Liver (tissue), 3 donors: ENCODE data around the gene SEPTIN10.

ENCODE experiments used
- HNF4G ChIP-seq: IDR thresholded peaks from 2 replicates; pipeline ENCODE4 v1.6.1; 2016; ENCODE audit warnings: antibody characterized with exemption
- TF ChIP-seq, protein P1 (sequence below): fragments of 150-350 bp; IDR thresholded peaks from 2 replicates; pipeline ENCODE4 v1.5.1; 2017; ENCODE audit warnings: improper control_type of control experiment, low read depth, low read length; ENCODE audit not compliant: missing input control
- TF ChIP-seq, protein P2 (sequence below): IDR thresholded peaks from 2 replicates; pipeline ENCODE4 v1.6.1; 2016; ENCODE audit warnings: antibody characterized with exemption
- donor health status: healthy.
- donor health status: healthy.

DNA sequence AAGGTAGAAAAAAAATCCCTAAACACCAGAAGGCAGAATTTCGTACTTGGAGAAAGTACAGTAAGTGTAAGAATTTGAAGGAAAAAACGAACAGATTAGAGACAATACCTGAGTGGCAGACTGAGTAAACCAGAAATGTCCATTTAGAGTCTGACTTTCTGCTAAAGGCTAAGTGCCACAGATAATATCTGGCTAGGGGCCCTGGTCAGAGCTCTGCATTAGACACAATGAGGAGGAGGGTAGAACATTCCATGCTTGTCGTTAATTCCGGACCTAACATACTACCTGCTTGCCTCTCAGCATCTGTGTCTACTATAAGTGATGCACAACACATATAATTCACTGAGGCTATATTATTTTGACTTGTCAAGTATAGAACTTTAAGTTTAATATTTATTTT, 18.1 kb downstream of the SEPTIN10 start:
- TF ChIP-seq, protein P1, sequence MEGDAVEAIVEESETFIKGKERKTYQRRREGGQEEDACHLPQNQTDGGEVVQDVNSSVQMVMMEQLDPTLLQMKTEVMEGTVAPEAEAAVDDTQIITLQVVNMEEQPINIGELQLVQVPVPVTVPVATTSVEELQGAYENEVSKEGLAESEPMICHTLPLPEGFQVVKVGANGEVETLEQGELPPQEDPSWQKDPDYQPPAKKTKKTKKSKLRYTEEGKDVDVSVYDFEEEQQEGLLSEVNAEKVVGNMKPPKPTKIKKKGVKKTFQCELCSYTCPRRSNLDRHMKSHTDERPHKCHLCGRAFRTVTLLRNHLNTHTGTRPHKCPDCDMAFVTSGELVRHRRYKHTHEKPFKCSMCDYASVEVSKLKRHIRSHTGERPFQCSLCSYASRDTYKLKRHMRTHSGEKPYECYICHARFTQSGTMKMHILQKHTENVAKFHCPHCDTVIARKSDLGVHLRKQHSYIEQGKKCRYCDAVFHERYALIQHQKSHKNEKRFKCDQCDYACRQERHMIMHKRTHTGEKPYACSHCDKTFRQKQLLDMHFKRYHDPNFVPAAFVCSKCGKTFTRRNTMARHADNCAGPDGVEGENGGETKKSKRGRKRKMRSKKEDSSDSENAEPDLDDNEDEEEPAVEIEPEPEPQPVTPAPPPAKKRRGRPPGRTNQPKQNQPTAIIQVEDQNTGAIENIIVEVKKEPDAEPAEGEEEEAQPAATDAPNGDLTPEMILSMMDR: no peak
- TF ChIP-seq, protein P2, sequence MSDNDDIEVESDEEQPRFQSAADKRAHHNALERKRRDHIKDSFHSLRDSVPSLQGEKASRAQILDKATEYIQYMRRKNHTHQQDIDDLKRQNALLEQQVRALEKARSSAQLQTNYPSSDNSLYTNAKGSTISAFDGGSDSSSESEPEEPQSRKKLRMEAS: no peak
- no peak for TF ChIP-seq HNF4G
